Transverse colon (tissue), 4 donors: Measurements from ENCODE around the gene STK11IP. TPM values are rescaled to one million over a fixed set of nuclear protein-coding genes. Genes with fewer than 3 reads are reported as not detected.
A peak's percentile ranks its signal among the peaks of the same experiment; 100 is the strongest.

Source experiments
- DNase-seq: peaks from one replicate; pipeline ENCODE4 v3.0.0-alpha.2; 2019
- H3K27ac ChIP-seq, 4 donors: fragments of 200-600 bp; sonication (generic); 2 replicates each; pipeline ENCODE4 v1.5.1; 2016 to 2018; ENCODE audit warnings: inconsistent platforms in 4 of 4
- H3K27me3 ChIP-seq: fragments of 200-600 bp; sonication (generic); 2 replicates; pipeline ENCODE4 v1.5.1; 2017; ENCODE audit warnings: inconsistent platforms
- H3K36me3 ChIP-seq, 4 donors: fragments of 200-600 bp; sonication (generic); 2 replicates each; pipeline ENCODE4 v1.5.1; 2017 to 2019; ENCODE audit warnings: inconsistent platforms in 4 of 4
- H3K4me1 ChIP-seq, 4 donors: fragments of 200-600 bp; sonication (generic); 2 replicates each; pipeline ENCODE4 v1.5.1; 2017 to 2020; ENCODE audit warnings: inconsistent platforms in 4 of 4
- H3K4me3 ChIP-seq, 4 donors: fragments of 200-600 bp; sonication (generic); 1 replicate in 1 of 4; 2 replicates in 3 of 4; pipeline versions ENCODE4 v1.5.1 to v1.6.1; 2017 to 2019; ENCODE audit warnings: inconsistent platforms in 4 of 4
- H3K9me3 ChIP-seq, 2 donors: fragments of 200-600 bp; sonication (generic); 2 replicates each; pipeline ENCODE4 v1.5.1; 2017 to 2019; ENCODE audit warnings: inconsistent platforms in 2 of 2
- EP300 ChIP-seq: sonication (generic); formaldehyde crosslinking; IDR thresholded peaks from one replicate; pipeline ENCODE4 v1.6.1; 2017; ENCODE audit warnings: antibody characterized with exemption, low read depth
- POLR2A ChIP-seq: fragments of 450-650 bp; IDR thresholded peaks from one replicate; pipeline ENCODE4 v1.6.1; 2016; ENCODE audit warnings: antibody characterized with exemption, mild to moderate bottlenecking, moderate library complexity
- POLR2AphosphoS5 ChIP-seq, 3 donors: sonication (generic); formaldehyde crosslinking; IDR thresholded peaks; one replicate each; pipeline ENCODE4 v1.6.1; 2016; ENCODE audit warnings: antibody characterized with exemption in 3 of 3
- WGBS, 2 donors: methylation state at CpG; one replicate each; pipeline ENCODE4 v1.1.5; 2018; ENCODE audit warnings: low coverage in 1 of 2; 5-methylcytosine and 5-hydroxymethylcytosine counted together
- in situ Hi-C, 4 donors: fragments of 200-750 bp; cut with MboI; loops; one replicate each; pipeline versions ENCODE4 v1.15.0 to v1.15.1; 2017; ENCODE audit warnings: low sequenced_read_pairs in 3 of 4, low pct_ligation_motif_present in 1 of 4, low pct_unique_long_range_greater_than_20kb in 1 of 4
- intact Hi-C: fragments of 100-400 bp; cut with DNase I; formaldehyde crosslinking; loops from one replicate; pipeline ENCODE4 v1.15.1; 2023; ENCODE audit warnings: low total_unique reads
- total RNA-seq, 4 donors: library from RNA; depleted of rRNA; stranded (reverse); fragments of >200 nt; gene quantifications; one replicate each; pipeline ENCODE4 v1.1.0, GENCODE V29; 2016
- TF ChIP-seq, protein P1 (sequence below), 5 experiments: fragments of 200-600 bp in 3 of 5; fragments of 450-650 bp in 2 of 5; sonication (generic) in 3 of 5; IDR thresholded peaks; 1 replicate in 2 of 5; 2 replicates in 3 of 5; pipeline ENCODE4 v1.5.1; 2016 to 2017; ENCODE audit warnings: antibody characterized with exemption in 5 of 5, inconsistent platforms in 3 of 5, mild to moderate bottlenecking in 2 of 5, moderate library complexity in 1 of 5

The STK11IP gene
- total RNA-seq, 4 donors from 2014 or later = 16.2 to 117 (median 38.2) TPM

DNA sequence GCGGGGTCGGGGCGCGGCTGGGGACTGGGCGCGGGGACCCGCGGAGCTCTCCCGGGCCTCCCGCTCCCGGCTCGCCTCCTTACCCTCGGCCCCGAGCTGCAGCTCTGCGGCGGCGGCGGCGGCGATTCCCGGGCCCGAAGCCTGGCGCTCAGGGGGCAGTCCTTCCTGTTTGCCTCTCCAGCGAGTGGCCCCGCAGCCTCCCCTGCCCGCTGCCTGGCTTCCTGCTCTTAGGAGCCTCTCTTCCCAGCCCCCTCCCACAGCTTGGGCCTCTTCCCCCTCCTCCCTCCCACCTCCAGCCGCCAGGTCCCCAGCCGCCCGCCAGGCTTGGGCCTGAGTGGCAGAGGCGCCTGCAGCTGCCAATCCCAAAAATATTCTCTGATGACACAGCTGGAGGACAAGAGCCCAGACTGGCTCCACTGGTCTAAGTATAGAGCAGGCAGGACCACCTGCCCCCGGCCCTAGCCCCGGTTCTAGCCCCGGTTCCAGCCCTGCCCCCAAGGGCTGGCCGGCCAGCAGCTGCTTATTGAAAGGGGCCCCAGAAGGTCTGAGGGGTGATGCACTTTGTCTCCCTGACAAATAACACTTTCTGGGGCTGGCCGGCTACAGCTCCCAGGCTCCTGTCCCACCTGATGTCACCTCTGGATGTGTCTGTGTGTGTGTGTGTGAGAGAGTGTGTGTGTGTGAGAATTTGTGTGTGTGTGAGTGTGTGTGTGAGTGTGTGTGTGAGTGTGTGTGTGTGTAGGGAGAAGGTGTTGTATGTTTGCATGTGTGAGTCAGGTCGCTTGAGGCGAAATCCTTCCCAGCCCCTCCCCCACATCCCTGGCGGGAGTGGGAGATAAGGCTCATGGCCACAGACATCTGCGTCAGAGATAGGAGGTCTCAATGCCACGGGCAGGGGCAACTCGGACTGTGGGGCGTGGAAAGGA, 26.1 kb upstream of the STK11IP start, which contains the start of gene OBSL1:
Gene OBSL1 (minus strand): TSS at position 229 of the 926 bp plus-strand sequence. CDS start 307 bp downstream, outside the sequence.
- Histone ChIP-seq H3K4me1 (peaks cover 3 to 17% (median 8%) of the 10 kb centered on the region in 4 donors), H3K9me3 (no peaks in the 10 kb centered on the region), H3K27me3 (peaks cover 30% of the 10 kb centered on the region), H3K36me3 (no peaks in the 10 kb centered on the region), H3K27ac (peak within 1 kb of the TSS; percentile 65 to 90 (median 81)), H3K4me3 (peak within 1 kb of the TSS; percentile 53 to 74 (median 57))
- intact Hi-C loops (loop anchor here (2.0 kb wide), 1 partner anchor 25 kb away; the partner anchor contains the start of gene STK11IP), in situ Hi-C loops (no loop called here)
- DNase-seq = peak; percentile 41
- TF ChIP-seq, protein P1, sequence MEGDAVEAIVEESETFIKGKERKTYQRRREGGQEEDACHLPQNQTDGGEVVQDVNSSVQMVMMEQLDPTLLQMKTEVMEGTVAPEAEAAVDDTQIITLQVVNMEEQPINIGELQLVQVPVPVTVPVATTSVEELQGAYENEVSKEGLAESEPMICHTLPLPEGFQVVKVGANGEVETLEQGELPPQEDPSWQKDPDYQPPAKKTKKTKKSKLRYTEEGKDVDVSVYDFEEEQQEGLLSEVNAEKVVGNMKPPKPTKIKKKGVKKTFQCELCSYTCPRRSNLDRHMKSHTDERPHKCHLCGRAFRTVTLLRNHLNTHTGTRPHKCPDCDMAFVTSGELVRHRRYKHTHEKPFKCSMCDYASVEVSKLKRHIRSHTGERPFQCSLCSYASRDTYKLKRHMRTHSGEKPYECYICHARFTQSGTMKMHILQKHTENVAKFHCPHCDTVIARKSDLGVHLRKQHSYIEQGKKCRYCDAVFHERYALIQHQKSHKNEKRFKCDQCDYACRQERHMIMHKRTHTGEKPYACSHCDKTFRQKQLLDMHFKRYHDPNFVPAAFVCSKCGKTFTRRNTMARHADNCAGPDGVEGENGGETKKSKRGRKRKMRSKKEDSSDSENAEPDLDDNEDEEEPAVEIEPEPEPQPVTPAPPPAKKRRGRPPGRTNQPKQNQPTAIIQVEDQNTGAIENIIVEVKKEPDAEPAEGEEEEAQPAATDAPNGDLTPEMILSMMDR (IDR thresholded peaks at IDR 0.05) = no peak
- TF ChIP-seq POLR2A (no peak), EP300 (no peak), POLR2AphosphoS5 (IDR thresholded peaks at IDR 0.05) (no peak)
- 8 to 18% methylated on average over 6 to 41 of the region's 42 CpGs for WGBS, 2 donors

DNA sequence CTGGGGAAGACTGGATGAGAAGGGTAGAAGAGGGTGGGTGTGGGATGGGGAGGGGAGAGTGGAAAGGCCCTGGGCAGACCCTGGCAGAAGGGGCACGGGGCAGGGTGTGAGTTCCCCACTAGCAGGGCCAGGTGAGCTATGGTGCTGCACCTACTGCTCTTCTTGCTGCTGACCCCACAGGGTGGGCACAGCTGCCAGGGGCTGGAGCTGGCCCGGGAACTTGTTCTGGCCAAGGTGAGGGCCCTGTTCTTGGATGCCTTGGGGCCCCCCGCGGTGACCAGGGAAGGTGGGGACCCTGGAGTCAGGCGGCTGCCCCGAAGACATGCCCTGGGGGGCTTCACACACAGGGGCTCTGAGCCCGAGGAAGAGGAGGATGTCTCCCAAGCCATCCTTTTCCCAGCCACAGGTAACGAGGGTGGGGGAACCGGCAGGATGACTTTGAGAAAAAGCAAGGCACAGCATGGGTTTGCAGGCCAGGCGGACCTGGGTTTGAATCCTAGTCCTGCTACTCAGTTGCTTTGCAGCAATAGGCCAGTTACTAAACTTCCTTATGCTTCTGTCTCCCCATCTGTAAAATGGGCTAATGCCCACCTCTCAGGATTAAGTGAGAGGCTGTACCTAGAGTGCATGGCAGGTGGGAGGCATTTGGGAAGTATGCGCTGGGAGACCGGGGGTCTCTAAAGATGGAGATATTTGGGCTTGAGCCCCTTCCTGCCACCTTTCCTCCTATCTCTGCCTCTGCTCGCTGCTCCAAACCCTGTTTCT, 25.2 kb upstream of the STK11IP start, which contains the start of gene INHA:
Gene INHA (plus strand): TSS at position 74 of the 765 bp plus-strand sequence. CDS start 65 bp downstream, at position 139.
- in situ Hi-C loops (no loop called here), intact Hi-C loops (no loop called here)
- WGBS, 2 donors = 80 to 84% methylated on average over 1 to 13 of the region's 13 CpGs
- no peaks in the 10 kb centered on the region for H3K36me3 ChIP-seq
- H3K4me3 ChIP-seq = peak within 1 kb of the TSS; percentile 53 to 74 (median 57)
- peak within 1 kb of the TSS; percentile 65 to 90 (median 81) for H3K27ac ChIP-seq
- peaks cover 3 to 17% (median 8%) of the 10 kb centered on the region in 4 donors for H3K4me1 ChIP-seq
- DNase-seq = no peak
- no peak for TF ChIP-seq EP300
- TF ChIP-seq POLR2AphosphoS5 (IDR thresholded peaks at IDR 0.05) = no peak
- TF ChIP-seq POLR2A = no peak
- TF ChIP-seq, protein P1 (IDR thresholded peaks at IDR 0.05) = no peak
- H3K9me3 ChIP-seq = no peaks in the 10 kb centered on the region
- H3K27me3 ChIP-seq = peaks cover 37% of the 10 kb centered on the region

DNA sequence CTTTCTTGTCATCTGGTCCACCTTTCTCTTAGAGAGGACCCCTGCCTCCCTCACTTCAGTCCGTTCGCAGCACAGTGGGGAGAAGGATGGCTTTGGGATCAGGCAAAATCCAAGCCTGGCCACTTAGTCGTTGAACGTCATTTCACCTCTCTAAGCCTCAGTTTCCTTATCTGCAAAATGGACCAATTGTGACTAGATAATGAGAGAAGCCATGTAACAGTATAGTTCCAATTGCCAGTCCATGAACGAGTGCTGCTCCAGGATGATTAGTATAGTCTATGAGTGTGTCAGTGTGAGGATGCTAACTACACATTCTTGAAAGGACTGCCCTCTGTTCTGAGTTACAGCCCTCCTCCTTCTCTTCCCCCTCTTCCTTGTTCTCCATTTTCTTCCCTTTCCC, 24.5 kb upstream of the STK11IP start:
- intact Hi-C loops (no loop called here), in situ Hi-C loops (no loop called here)
- H3K27me3 ChIP-seq = peaks cover 40% of the 10 kb centered on the region
- no peak overlapping the region for H3K27ac ChIP-seq
- no peak for TF ChIP-seq EP300
- no peak for TF ChIP-seq POLR2AphosphoS5 (IDR thresholded peaks at IDR 0.05)
- TF ChIP-seq, protein P1 (IDR thresholded peaks at IDR 0.05) = no peak
- TF ChIP-seq POLR2A = no peak
- WGBS, 2 donors = 70 to 81% methylated on average over 2 to 5 of the region's 5 CpGs
- peaks cover 3 to 17% (median 8%) of the 10 kb centered on the region in 4 donors for H3K4me1 ChIP-seq
- no peak overlapping the region for H3K4me3 ChIP-seq
- H3K36me3 ChIP-seq = no peaks in the 10 kb centered on the region
- H3K9me3 ChIP-seq = no peaks in the 10 kb centered on the region
- DNase-seq = no peak
